ENCODE measurements around the gene KIAA0319L.
A peak's percentile ranks its signal among the peaks of the same experiment; 100 is the strongest.

The KIAA0319L gene

GRCh38 chr1:35563166-35563565, 6.0 kb upstream of the KIAA0319L start:
- no peak for DNase-seq (ENCODE audit: low spot score)

- no peak for DNase-seq (ENCODE audit: low spot score)
These were observed 4.9 kb upstream of the KIAA0319L start for GRCh38 chr1:35561972-35562680.

- DNase-seq (ENCODE audit: low spot score): no peak
These were observed 4.2 kb upstream of the KIAA0319L start for GRCh38 chr1:35561297-35561971.

- peak; percentile 80 for DNase-seq (ENCODE audit: low spot score)
These were observed 3.3 kb upstream of the KIAA0319L start for GRCh38 chr1:35560256-35561225.

GRCh38 chr1:35559317-35559944, 2.2 kb upstream of the KIAA0319L start:
- DNase-seq (ENCODE audit: low spot score): peak; percentile 45

GRCh38 chr1:35558374-35559316, 1.4 kb upstream of the KIAA0319L start:
- DNase-seq (ENCODE audit: low spot score): no peak

GRCh38 chr1:35557611-35558373, 589 bp upstream of the KIAA0319L start, which contains the start of gene NCDN:
NCDN (plus strand) TSS chr1:35557799; CDS start chr1:35558191, 392 bp downstream.
- DNase-seq (ENCODE audit: low spot score): peak; percentile 94

- DNase-seq (ENCODE audit: low spot score): no peak
These were observed 602 bp downstream of the KIAA0319L start for GRCh38 chr1:35556484-35557117.

- DNase-seq (ENCODE audit: low spot score): no peak
These were observed 1.4 kb downstream of the KIAA0319L start for GRCh38 chr1:35555601-35556477.

GRCh38 chr1:35555212-35555584, 2.0 kb downstream of the KIAA0319L start:
- DNase-seq (ENCODE audit: low spot score): no peak

- DNase-seq (ENCODE audit: low spot score): no peak
These were observed 2.7 kb downstream of the KIAA0319L start for GRCh38 chr1:35554266-35555211.

GRCh38 chr1:35553851-35554250, 3.4 kb downstream of the KIAA0319L start:
- DNase-seq (ENCODE audit: low spot score): no peak

GRCh38 chr1:35546614-35547013, 10.6 kb downstream of the KIAA0319L start:
- DNase-seq (ENCODE audit: low spot score): no peak

GRCh38 chr1:35544976-35545375, 12.2 kb downstream of the KIAA0319L start:
- peak; percentile 90 for DNase-seq (ENCODE audit: low spot score)

- DNase-seq (ENCODE audit: low spot score): peak; percentile 45
These were observed 17.4 kb downstream of the KIAA0319L start for GRCh38 chr1:35539824-35540261.

GRCh38 chr1:35539073-35539823, 18.0 kb downstream of the KIAA0319L start:
- DNase-seq (ENCODE audit: low spot score): no peak

Data from pons (tissue), 1 donor.